ENCODE results near the gene RUNX2.
"Not testable (repeated sequence)": the region's sequence is repeated elsewhere in the genome, so short reads cannot be mapped to it uniquely, and the experiment has no call there.

Gene RUNX2

GRCh38 chr6:45445364-45445748, 117.2 kb downstream of the RUNX2 start:
- in situ Hi-C loops (cut with MboI; ENCODE audit: low pct_unique_long_range_greater_than_20kb, low sequenced_read_pairs), result loop anchor here (25.0 kb wide), 1 partner anchor 267 kb away; no protein-coding TSS in a partner anchor
- DNase-seq, result no peak

DNA sequence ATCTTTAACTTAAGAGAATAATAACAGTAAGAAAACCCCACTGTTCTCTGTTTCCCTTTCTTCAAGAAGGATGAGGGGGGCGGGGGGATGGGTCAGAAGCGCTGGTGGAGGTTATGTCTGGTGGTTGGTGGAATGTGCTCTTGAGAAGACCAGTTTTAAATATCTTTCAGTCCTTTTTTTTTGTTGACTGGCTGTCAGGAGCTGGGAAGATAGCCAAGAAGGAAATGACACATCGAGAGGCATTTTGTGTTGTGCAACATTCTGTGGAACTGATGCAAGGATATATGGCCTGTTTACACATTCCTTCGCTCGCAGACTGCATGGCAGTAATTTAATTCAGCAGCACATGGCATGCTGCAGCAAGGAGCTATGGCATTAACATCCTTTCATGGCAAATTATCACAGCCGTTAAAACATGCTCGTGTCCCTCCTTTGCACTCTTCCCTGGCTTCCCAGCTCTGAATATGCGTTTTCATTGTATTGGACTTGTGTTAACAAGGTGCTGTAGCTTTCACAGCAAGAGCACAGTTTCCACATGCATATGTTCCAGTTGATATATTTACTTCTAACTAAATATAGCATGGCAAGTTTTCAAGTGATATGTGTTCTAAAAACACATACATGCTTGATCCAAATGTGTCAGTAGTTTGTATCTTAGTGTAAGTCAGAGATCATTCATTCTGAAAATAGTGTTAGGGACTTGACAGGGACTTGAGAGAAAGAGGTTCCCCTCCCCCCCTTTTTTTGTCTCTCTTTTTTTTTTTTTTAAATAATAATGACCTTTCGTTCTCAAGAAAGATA, 117.8 kb downstream of the RUNX2 start:
- in situ Hi-C loops (cut with MboI; ENCODE audit: low pct_unique_long_range_greater_than_20kb, low sequenced_read_pairs), result loop anchor here (25.0 kb wide), 1 partner anchor 266 kb away; no protein-coding TSS in a partner anchor
- DNase-seq, result peak; percentile 99

GRCh38 chr6:45447005-45447404, 118.9 kb downstream of the RUNX2 start:
- in situ Hi-C loops (cut with MboI; ENCODE audit: low pct_unique_long_range_greater_than_20kb, low sequenced_read_pairs), result loop anchor here (25.0 kb wide), 1 partner anchor 265 kb away; no protein-coding TSS in a partner anchor
- no peak for DNase-seq

DNA sequence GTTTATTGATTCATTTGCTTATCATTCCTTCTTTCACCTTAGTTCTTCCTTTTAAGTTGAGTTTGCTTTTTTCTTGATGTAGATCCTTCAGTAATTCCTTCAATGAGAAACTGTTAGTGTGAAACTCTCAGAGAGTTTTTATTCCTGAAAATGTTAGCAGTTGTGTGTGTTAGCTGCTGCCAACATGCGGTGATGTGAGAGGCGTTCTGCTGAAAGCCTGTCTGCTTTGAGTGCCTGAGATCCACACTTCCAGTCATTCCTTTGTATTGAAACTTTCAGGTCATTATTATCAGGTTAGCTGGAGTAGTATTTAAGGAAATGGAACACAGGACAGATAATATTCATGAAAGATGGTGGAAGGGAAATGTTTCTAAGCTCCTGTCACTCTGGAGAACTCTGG, 119.6 kb downstream of the RUNX2 start:
- in situ Hi-C loops (cut with MboI; ENCODE audit: low pct_unique_long_range_greater_than_20kb, low sequenced_read_pairs), result loop anchor here (25.0 kb wide), 1 partner anchor 265 kb away; no protein-coding TSS in a partner anchor
- DNase-seq, result no peak

- DNase-seq, result no peak
- in situ Hi-C loops (cut with MboI; ENCODE audit: low pct_unique_long_range_greater_than_20kb, low sequenced_read_pairs), result loop anchor here (25.0 kb wide), 1 partner anchor 264 kb away; no protein-coding TSS in a partner anchor
Observed at GRCh38 chr6:45448417-45449389, 120.6 kb downstream of the RUNX2 start.

GRCh38 chr6:45450132-45450531, 122.0 kb downstream of the RUNX2 start:
- DNase-seq, result no peak
- in situ Hi-C loops (cut with MboI; ENCODE audit: low pct_unique_long_range_greater_than_20kb, low sequenced_read_pairs), result no loop called here

GRCh38 chr6:45450831-45451230, 122.7 kb downstream of the RUNX2 start:
- DNase-seq, result no peak
- in situ Hi-C loops (cut with MboI; ENCODE audit: low pct_unique_long_range_greater_than_20kb, low sequenced_read_pairs), result no loop called here

GRCh38 chr6:45454008-45454911, 126.1 kb downstream of the RUNX2 start:
- in situ Hi-C loops (cut with MboI; ENCODE audit: low pct_unique_long_range_greater_than_20kb, low sequenced_read_pairs), result no loop called here
- DNase-seq, result peak; percentile 40

- DNase-seq, result no peak
- in situ Hi-C loops (cut with MboI; ENCODE audit: low pct_unique_long_range_greater_than_20kb, low sequenced_read_pairs), result no loop called here
Observed at GRCh38 chr6:45455408-45455807, 127.3 kb downstream of the RUNX2 start.

DNA sequence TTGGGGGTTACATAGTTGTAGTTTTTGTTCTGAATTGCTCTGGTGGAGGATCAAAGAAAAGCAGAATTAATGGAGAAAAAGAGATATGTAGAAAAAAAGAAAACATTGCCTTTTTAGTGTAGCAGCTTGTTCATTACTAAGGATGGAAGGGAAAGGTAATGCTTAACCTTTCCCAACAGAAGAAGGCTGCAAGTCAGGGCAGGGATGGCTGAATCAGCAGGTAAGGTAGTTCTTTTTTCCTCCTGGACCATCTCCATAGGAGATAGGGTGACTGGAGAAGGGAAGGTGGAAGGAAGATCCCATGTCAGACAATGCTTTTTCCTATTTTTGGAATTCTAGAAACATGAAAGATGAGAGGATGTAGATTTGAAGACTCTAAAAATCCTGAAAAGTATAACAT, 129.0 kb downstream of the RUNX2 start:
- no peak for DNase-seq

GRCh38 chr6:45458672-45459071, 130.5 kb downstream of the RUNX2 start:
- in situ Hi-C loops (cut with MboI; ENCODE audit: low pct_unique_long_range_greater_than_20kb, low sequenced_read_pairs), result no loop called here
- DNase-seq, result no peak

More for the DNA sequence above, 129.0 kb downstream of the RUNX2 start:
- in situ Hi-C loops (cut with MboI; ENCODE audit: low pct_unique_long_range_greater_than_20kb, low sequenced_read_pairs), result no loop called here

- in situ Hi-C loops (cut with MboI; ENCODE audit: low pct_unique_long_range_greater_than_20kb, low sequenced_read_pairs), result no loop called here
Observed at GRCh38 chr6:45460166-45460565, 132.0 kb downstream of the RUNX2 start.

GRCh38 chr6:45461486-45461885, 133.4 kb downstream of the RUNX2 start:
- in situ Hi-C loops (cut with MboI; ENCODE audit: low pct_unique_long_range_greater_than_20kb, low sequenced_read_pairs), result no loop called here
- no peak for DNase-seq

More at GRCh38 chr6:45460166-45460565, 132.0 kb downstream of the RUNX2 start:
- DNase-seq, result no peak

GRCh38 chr6:45462190-45463134, 134.3 kb downstream of the RUNX2 start:
- in situ Hi-C loops (cut with MboI; ENCODE audit: low pct_unique_long_range_greater_than_20kb, low sequenced_read_pairs), result no loop called here
- DNase-seq, result no peak

GRCh38 chr6:45464685-45465084, 136.6 kb downstream of the RUNX2 start:
- in situ Hi-C loops (cut with MboI; ENCODE audit: low pct_unique_long_range_greater_than_20kb, low sequenced_read_pairs), result no loop called here
- DNase-seq, result no peak

- in situ Hi-C loops (cut with MboI; ENCODE audit: low pct_unique_long_range_greater_than_20kb, low sequenced_read_pairs), result no loop called here
- no peak for DNase-seq
Observed at GRCh38 chr6:45466686-45467085, 138.6 kb downstream of the RUNX2 start.

GRCh38 chr6:45467417-45467816, 139.3 kb downstream of the RUNX2 start:
- in situ Hi-C loops (cut with MboI; ENCODE audit: low pct_unique_long_range_greater_than_20kb, low sequenced_read_pairs); DNase-seq: not testable (repeated sequence)

DNA sequence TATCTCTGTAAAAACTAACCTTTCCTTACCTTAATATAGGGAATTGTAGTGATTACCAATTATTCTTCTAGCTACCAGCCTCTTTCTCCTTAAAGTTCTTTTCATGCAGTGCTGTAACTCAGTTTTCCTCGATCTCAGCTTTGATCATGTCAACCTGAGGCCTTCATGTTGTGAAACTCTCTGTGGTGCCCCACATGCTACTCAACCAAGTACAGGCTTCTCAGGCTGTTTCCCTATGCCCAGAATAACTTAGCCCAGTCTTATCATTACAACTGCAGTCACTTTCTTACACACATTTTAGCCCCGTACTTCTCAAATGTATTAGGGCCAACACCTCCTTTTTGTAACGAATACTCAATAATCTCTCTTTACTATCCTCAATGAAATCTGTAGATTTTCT, 139.7 kb downstream of the RUNX2 start:
- in situ Hi-C loops (cut with MboI; ENCODE audit: low pct_unique_long_range_greater_than_20kb, low sequenced_read_pairs), result no loop called here
- DNase-seq, result no peak
